Measurements from ENCODE around the gene NAV2. TPM values are rescaled to one million over a fixed set of nuclear protein-coding genes. Genes with fewer than 3 reads are reported as not detected.

NAV2 gene
- total RNA-seq, 1 experiment from 2014 or later = 46.3 TPM

DNA sequence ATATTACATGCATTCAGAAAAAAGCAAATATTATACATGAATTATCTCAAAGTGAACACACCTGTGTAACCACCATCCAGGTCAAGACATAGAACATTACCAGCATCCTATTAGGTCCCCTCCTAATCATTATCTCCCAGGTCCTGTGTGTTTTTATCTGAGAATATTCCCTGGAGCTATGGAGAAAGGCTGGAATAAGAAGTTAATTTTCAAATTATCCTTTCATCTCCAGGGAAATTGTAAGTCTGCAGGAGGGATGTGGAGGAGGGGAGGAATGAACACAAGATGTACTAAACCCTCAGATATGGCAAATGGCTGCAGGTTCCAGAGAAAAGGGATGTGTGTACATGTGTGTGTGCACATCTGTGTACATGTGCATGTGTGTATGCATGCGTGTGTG, 25.2 kb upstream of the NAV2 start:
- no peak overlapping the region for H3T11ph ChIP-seq (ENCODE audit: low read length)
- H3K27me3 ChIP-seq (ENCODE audit: insufficient read depth, low read length) = no peaks in the 10 kb centered on the region; the same call in 1 of the 2 replicates
- peak overlapping the region in 1 of 3 experiments; percentile 8; a peak in 1 of 7 replicates for H3K27ac Mint-ChIP-seq

More for the DNA sequence above, 25.2 kb upstream of the NAV2 start:
- Histone ChIP-seq H3K4me1 (ENCODE audit: insufficient read depth, low read length) (no peaks in the 10 kb centered on the region), H4K91ac (ENCODE audit: insufficient read length, low read depth, low read length) (no peak overlapping the region), H2BK120ac (ENCODE audit: low read depth, low read length, poor library complexity, severe bottlenecking) (no peak overlapping the region), H3K23ac (ENCODE audit: insufficient read length, low read depth, low read length) (no peak overlapping the region), H3K18ac (ENCODE audit: insufficient read length, low read depth, low read length) (no peak overlapping the region), H3K4me2 (ENCODE audit: insufficient read depth, insufficient read length, low read length) (no peak overlapping the region), H3K79me1 (ENCODE audit: insufficient read depth, low read depth, low read length, poor library complexity, severe bottlenecking) (no peaks in the 10 kb centered on the region), H2AK5ac (ENCODE audit: insufficient read length, low read length) (no peak overlapping the region), H3K27ac (ENCODE audit: insufficient read length, low read depth, low read length) (no peak overlapping the region), H4K20me1 (ENCODE audit: control insufficient read depth, insufficient read depth, insufficient read length) (no peaks in the 10 kb centered on the region), H2BK12ac (ENCODE audit: insufficient read length, low read depth, low read length) (no peak overlapping the region), H3K56ac (ENCODE audit: insufficient read length, low read depth, low read length) (no peak overlapping the region), H2BK15ac (ENCODE audit: low read depth, low read length) (no peak overlapping the region), H3K23me2 (ENCODE audit: insufficient read length, low read depth, low read length, poor library complexity, severe bottlenecking) (no peaks in the 10 kb centered on the region), H3K4ac (ENCODE audit: low read depth, low read length) (no peak overlapping the region), H4K5ac (ENCODE audit: insufficient read length, low read depth, low read length) (no peak overlapping the region), H2BK20ac (ENCODE audit: low read depth, low read length, poor library complexity, severe bottlenecking) (no peak overlapping the region), H3K9ac (ENCODE audit: extremely low read depth, insufficient read length, low read length) (no peak overlapping the region), H3K9me3 (ENCODE audit: control insufficient read depth, low read depth, low read length) (no peaks in the 10 kb centered on the region), H3K14ac (ENCODE audit: insufficient read depth, low read length) (no peak overlapping the region), H2AFZ (ENCODE audit: low read length) (no peak overlapping the region), H3K79me2 (ENCODE audit: insufficient read depth, low read length) (no peaks in the 10 kb centered on the region; the same call in 1 of the 2 replicates), H4K8ac (replicated peaks; ENCODE audit: insufficient read length, low read depth, low read length) (no peak overlapping the region), H2BK5ac (ENCODE audit: insufficient read length, low read length) (no peak overlapping the region)
- Mint-ChIP-seq H3K4me3 (no peak overlapping the region), H3K27me3 (ENCODE audit: low read depth) (peaks cover 18% of the 10 kb centered on the region), H3K36me3 (ENCODE audit: insufficient read depth in 1 of 3, low read depth in 3 of 3) (no peaks in the 10 kb centered on the region), H3K4me1 (peaks cover 10 to 14% of the 10 kb centered on the region in 2 experiments), H3K9me3 (no peaks in the 10 kb centered on the region)
- DNase-seq = no peak
- no CpG with 5 or more reads among the region's 1 CpG for WGBS (ENCODE audit: extremely low coverage, insufficient read length, low lambda C conversion rate)
- TF ChIP-seq, protein P1, sequence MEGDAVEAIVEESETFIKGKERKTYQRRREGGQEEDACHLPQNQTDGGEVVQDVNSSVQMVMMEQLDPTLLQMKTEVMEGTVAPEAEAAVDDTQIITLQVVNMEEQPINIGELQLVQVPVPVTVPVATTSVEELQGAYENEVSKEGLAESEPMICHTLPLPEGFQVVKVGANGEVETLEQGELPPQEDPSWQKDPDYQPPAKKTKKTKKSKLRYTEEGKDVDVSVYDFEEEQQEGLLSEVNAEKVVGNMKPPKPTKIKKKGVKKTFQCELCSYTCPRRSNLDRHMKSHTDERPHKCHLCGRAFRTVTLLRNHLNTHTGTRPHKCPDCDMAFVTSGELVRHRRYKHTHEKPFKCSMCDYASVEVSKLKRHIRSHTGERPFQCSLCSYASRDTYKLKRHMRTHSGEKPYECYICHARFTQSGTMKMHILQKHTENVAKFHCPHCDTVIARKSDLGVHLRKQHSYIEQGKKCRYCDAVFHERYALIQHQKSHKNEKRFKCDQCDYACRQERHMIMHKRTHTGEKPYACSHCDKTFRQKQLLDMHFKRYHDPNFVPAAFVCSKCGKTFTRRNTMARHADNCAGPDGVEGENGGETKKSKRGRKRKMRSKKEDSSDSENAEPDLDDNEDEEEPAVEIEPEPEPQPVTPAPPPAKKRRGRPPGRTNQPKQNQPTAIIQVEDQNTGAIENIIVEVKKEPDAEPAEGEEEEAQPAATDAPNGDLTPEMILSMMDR (conservative IDR thresholded peaks at IDR 0.05) = no peak
